GM23248 (cell line): ENCODE results near the gene SMPD2. TPM values are rescaled to one million over a fixed set of nuclear protein-coding genes. Genes with fewer than 3 reads are reported as not detected.

Experiments
- DNase-seq: peaks from one replicate; pipeline ENCODE4 v3.0.0-alpha.2; 2015
- H2AFZ ChIP-seq: fragments of 200-600 bp; sonication (generic); 2 replicates; pipeline ENCODE4 v1.6.1; 2016; ENCODE audit warnings: antibody characterized with exemption
- H3F3A ChIP-seq: fragments of 200-600 bp; sonication (generic); 2 replicates; pipeline ENCODE4 v1.6.1; 2016; ENCODE audit warnings: mild to moderate bottlenecking, antibody characterized with exemption, mixed run types; ENCODE audit not compliant: insufficient read depth
- H3K27ac ChIP-seq: fragments of 200-600 bp; sonication (generic); 2 replicates; pipeline ENCODE4 v1.5.1; 2016; ENCODE audit warnings: mild to moderate bottlenecking
- H3K27me3 ChIP-seq: fragments of 200-600 bp; sonication (generic); replicated peaks from 2 replicates; pipeline ENCODE4 v1.6.1; 2016; ENCODE audit warnings: mild to moderate bottlenecking; ENCODE audit not compliant: insufficient read depth
- H3K36me3 ChIP-seq: fragments of 200-600 bp; sonication (generic); 2 replicates; pipeline ENCODE4 v1.6.1; 2016; ENCODE audit warnings: low read depth, mild to moderate bottlenecking
- H3K4me1 ChIP-seq: fragments of 200-600 bp; sonication (generic); 2 replicates; pipeline ENCODE4 v1.6.1; 2016; ENCODE audit warnings: mild to moderate bottlenecking; ENCODE audit not compliant: insufficient read depth
- H3K4me2 ChIP-seq: fragments of 200-600 bp; sonication (generic); one replicate; pipeline ENCODE4 v1.6.1; 2016; ENCODE audit warnings: mild to moderate bottlenecking; ENCODE audit not compliant: unreplicated experiment
- H3K4me3 ChIP-seq: fragments of 200-600 bp; sonication (generic); 2 replicates; pipeline ENCODE4 v1.5.1; 2016; ENCODE audit warnings: mild to moderate bottlenecking
- H3K79me2 ChIP-seq: fragments of 200-600 bp; sonication (generic); 2 replicates; pipeline ENCODE4 v1.6.1; 2016; ENCODE audit warnings: mild to moderate bottlenecking; ENCODE audit not compliant: insufficient read depth
- H3K9ac ChIP-seq: fragments of 200-600 bp; sonication (generic); 2 replicates; pipeline ENCODE4 v1.6.1; 2016; ENCODE audit warnings: mild to moderate bottlenecking
- H3K9me2 ChIP-seq: fragments of 200-600 bp; sonication (generic); 2 replicates; pipeline ENCODE4 v1.6.1; 2016; ENCODE audit warnings: mixed run types, mild to moderate bottlenecking, moderate library complexity; ENCODE audit not compliant: insufficient read depth
- H3K9me3 ChIP-seq: fragments of 200-600 bp; sonication (generic); one replicate; pipeline ENCODE4 v1.6.1; 2017; ENCODE audit warnings: low read depth
- H4K20me1 ChIP-seq: fragments of 200-600 bp; sonication (generic); 2 replicates; pipeline ENCODE4 v1.6.0; 2016; ENCODE audit not compliant: insufficient read depth
- EZH2 ChIP-seq: fragments of 200-600 bp; sonication (generic); IDR thresholded peaks from 2 replicates; pipeline ENCODE4 v1.6.1; 2018; ENCODE audit warnings: antibody characterized with exemption, mild to moderate bottlenecking; ENCODE audit not compliant: insufficient read depth, poor library complexity, severe bottlenecking
- EZH2phosphoT487 ChIP-seq: fragments of 200-600 bp; sonication (generic); IDR thresholded peaks from 2 replicates; pipeline ENCODE4 v1.6.1; 2018; ENCODE audit warnings: antibody characterized with exemption, moderate library complexity, mild to moderate bottlenecking, low read depth; ENCODE audit not compliant: insufficient read depth
- WGBS, 2 experiments: methylation state at CpG; one replicate each; pipeline ENCODE4 v1.1.6; 2015 to 2017; ENCODE audit warnings: low lambda C conversion rate in 2 of 2, low coverage in 1 of 2; ENCODE audit errors: missing lambda C conversion rate in 2 of 2; 5-methylcytosine and 5-hydroxymethylcytosine counted together
- in situ Hi-C: fragments of 300-500 bp; cut with MboI; formaldehyde crosslinking; loops from 2 replicates; pipeline ENCODE4 v1.15.0; 2020
- polyA plus RNA-seq: library from polyadenylated mRNA; unstranded; fragments of >200 nt; fragmentation: Nextera tagmentation; extraction: Ambion mirVana; gene quantifications from 2 replicates; pipeline ENCODE4 v1.2.1, GENCODE V29; 2016
- total RNA-seq: library from RNA; depleted of rRNA; stranded (reverse); fragments of >200 nt; shearing (Covaris generic); gene quantifications from 2 replicates; pipeline ENCODE4 v1.2.3, GENCODE V29; 2014

The SMPD2 gene
- total and polyA plus RNA-seq, 2 experiments from 2014 or later, result 4.5 to 6.4 TPM

- Histone ChIP-seq H3K36me3 (no peaks in the 10 kb centered on the region), H3K4me1 (0 out of 2 replicates have a peak, but pooled peaks cover 3% of the 10 kb centered on the region), H4K20me1 (no peaks in the 10 kb centered on the region), H3K9me3 (no peaks in the 10 kb centered on the region), H3F3A (no peaks in the 10 kb centered on the region), H3K79me2 (no peaks in the 10 kb centered on the region), H3K9ac (no peak overlapping the region), H3K9me2 (no peaks in the 10 kb centered on the region), H3K4me3 (no peak overlapping the region), H3K27ac (no peak overlapping the region), H3K27me3 (no peaks in the 10 kb centered on the region), H3K4me2 (no peak overlapping the region), H2AFZ (no peak overlapping the region)
- in situ Hi-C loops, result no loop called here
- 33 to 37% methylated on average over 2 of the region's 2 CpGs for WGBS, 2 experiments
- TF ChIP-seq EZH2 (no peak), EZH2phosphoT487 (no peak)
- DNase-seq, result no peak
These were observed 6.1 kb upstream of the SMPD2 start for GRCh38 chr6:109434456-109434855.

- H3K79me2 ChIP-seq, result no peaks in the 10 kb centered on the region
- 85 to 91% methylated on average over 5 of the region's 5 CpGs for WGBS, 2 experiments
These were observed 4.5 kb upstream of the SMPD2 start for GRCh38 chr6:109436041-109436440.

GRCh38 chr6:109441069-109441816, 719 bp downstream of the SMPD2 start:
- H3K4me1 ChIP-seq, result peaks cover 10% of the 10 kb centered on the region; the same call in 1 of the 2 replicates

More at GRCh38 chr6:109436041-109436440, 4.5 kb upstream of the SMPD2 start:
- no peak overlapping the region for H3K4me2 ChIP-seq
- no peaks in the 10 kb centered on the region for H3F3A ChIP-seq
- in situ Hi-C loops, result no loop called here
- no peak overlapping the region for H3K9ac ChIP-seq
- H3K36me3 ChIP-seq, result no peaks in the 10 kb centered on the region
- H3K4me3 ChIP-seq, result no peak overlapping the region
- H3K27me3 ChIP-seq, result no peaks in the 10 kb centered on the region
- H3K27ac ChIP-seq, result no peak overlapping the region
- H2AFZ ChIP-seq, result no peak overlapping the region
- no peaks in the 10 kb centered on the region for H3K9me3 ChIP-seq
- no peak for DNase-seq
- no peaks in the 10 kb centered on the region for H4K20me1 ChIP-seq
- H3K9me2 ChIP-seq, result no peaks in the 10 kb centered on the region
- H3K4me1 ChIP-seq, result 0 out of 2 replicates have a peak, but pooled peaks cover 6% of the 10 kb centered on the region
- TF ChIP-seq EZH2phosphoT487 (no peak), EZH2 (no peak)

GRCh38 chr6:109442393-109442924, 1.9 kb downstream of the SMPD2 start:
- no peaks in the 10 kb centered on the region for H3K9me2 ChIP-seq
- no peak overlapping the region for H3K4me2 ChIP-seq
- no peaks in the 10 kb centered on the region for H3K79me2 ChIP-seq
- no peak overlapping the region for H3K27ac ChIP-seq
- no peak overlapping the region for H3K9ac ChIP-seq
- no peaks in the 10 kb centered on the region for H3K9me3 ChIP-seq
- H3K36me3 ChIP-seq, result peaks cover 2% of the 10 kb centered on the region; the same call in 1 of the 2 replicates
- in situ Hi-C loops, result no loop called here
- 94 to 97% methylated on average over 6 of the region's 6 CpGs for WGBS, 2 experiments
- no peak overlapping the region for H2AFZ ChIP-seq
- no peaks in the 10 kb centered on the region for H4K20me1 ChIP-seq
- no peaks in the 10 kb centered on the region for H3K27me3 ChIP-seq
- DNase-seq, result no peak
- H3F3A ChIP-seq, result 0 out of 2 replicates have a peak, but pooled peaks cover 4% of the 10 kb centered on the region
- no peak overlapping the region for H3K4me3 ChIP-seq
- TF ChIP-seq EZH2 (no peak), EZH2phosphoT487 (no peak)
- H3K4me1 ChIP-seq, result peaks cover 10% of the 10 kb centered on the region; the same call in 1 of the 2 replicates

More at GRCh38 chr6:109441069-109441816, 719 bp downstream of the SMPD2 start:
- peaks cover 2% of the 10 kb centered on the region; the same call in 1 of the 2 replicates for H3K36me3 ChIP-seq
- H2AFZ ChIP-seq, result peak overlapping the region; percentile 96
- H3K27me3 ChIP-seq, result no peaks in the 10 kb centered on the region
- no peaks in the 10 kb centered on the region for H4K20me1 ChIP-seq
- no peaks in the 10 kb centered on the region for H3K79me2 ChIP-seq
- 2 to 3% methylated on average over 29 to 31 of the region's 31 CpGs for WGBS, 2 experiments
- H3K9me2 ChIP-seq, result no peaks in the 10 kb centered on the region
- H3K27ac ChIP-seq, result peak overlapping the region; percentile 80
- TF ChIP-seq EZH2phosphoT487, result no peak
- TF ChIP-seq EZH2, result no peak
- H3K4me2 ChIP-seq, result peak overlapping the region; percentile 87
- peak; percentile 79 for DNase-seq
- in situ Hi-C loops, result no loop called here
- peak overlapping the region; percentile 96 for H3K4me3 ChIP-seq
- H3K9me3 ChIP-seq, result no peaks in the 10 kb centered on the region
- H3F3A ChIP-seq, result 0 out of 2 replicates have a peak, but pooled peaks cover 4% of the 10 kb centered on the region
- H3K9ac ChIP-seq, result peak overlapping the region; percentile 92
